ENCODE results near the gene STIM1. TPM values are rescaled to one million over a fixed set of nuclear protein-coding genes. Genes with fewer than 3 reads are reported as not detected.

Gene STIM1
- total RNA-seq, 4 donors from 2014 or later, result 50.1 to 112 (median 63.3) TPM

DNA sequence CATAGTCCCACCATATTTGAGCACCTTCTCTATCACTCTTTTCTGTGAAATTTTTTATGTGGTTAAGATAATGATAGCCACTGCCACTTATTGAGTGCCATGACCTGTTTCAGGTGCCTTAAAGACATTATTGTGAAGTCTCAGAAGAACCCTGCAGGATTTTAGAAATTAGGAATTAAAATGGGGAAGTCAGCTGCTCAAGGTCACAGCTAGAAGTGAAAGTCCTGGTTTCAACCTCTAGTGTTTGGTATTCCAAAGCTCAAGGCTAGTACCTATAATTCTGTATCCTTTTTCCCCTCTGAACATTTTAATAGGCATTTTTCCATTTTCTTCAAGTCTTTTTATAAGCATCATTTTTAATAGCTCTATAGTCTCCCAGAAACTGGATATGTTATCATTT lies 230.1 kb downstream of the STIM1 start:
- DNase-seq, result no peak
- intact Hi-C loops (cut with DNase I), result no loop called here
- H3K9me3 ChIP-seq, result no peaks in the 10 kb centered on the region
- peaks cover 32 to 100% (median 44%) of the 10 kb centered on the region in 3 donors for H3K36me3 ChIP-seq
- no peaks in the 10 kb centered on the region for H3K27me3 ChIP-seq
- H3K4me1 ChIP-seq, result no peaks in the 10 kb centered on the region
- H3K27ac ChIP-seq, result no peak overlapping the region
- no peak overlapping the region for H3K4me3 ChIP-seq
- TF ChIP-seq, protein P1, sequence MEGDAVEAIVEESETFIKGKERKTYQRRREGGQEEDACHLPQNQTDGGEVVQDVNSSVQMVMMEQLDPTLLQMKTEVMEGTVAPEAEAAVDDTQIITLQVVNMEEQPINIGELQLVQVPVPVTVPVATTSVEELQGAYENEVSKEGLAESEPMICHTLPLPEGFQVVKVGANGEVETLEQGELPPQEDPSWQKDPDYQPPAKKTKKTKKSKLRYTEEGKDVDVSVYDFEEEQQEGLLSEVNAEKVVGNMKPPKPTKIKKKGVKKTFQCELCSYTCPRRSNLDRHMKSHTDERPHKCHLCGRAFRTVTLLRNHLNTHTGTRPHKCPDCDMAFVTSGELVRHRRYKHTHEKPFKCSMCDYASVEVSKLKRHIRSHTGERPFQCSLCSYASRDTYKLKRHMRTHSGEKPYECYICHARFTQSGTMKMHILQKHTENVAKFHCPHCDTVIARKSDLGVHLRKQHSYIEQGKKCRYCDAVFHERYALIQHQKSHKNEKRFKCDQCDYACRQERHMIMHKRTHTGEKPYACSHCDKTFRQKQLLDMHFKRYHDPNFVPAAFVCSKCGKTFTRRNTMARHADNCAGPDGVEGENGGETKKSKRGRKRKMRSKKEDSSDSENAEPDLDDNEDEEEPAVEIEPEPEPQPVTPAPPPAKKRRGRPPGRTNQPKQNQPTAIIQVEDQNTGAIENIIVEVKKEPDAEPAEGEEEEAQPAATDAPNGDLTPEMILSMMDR (IDR thresholded peaks at IDR 0.05), result no peak
- TF ChIP-seq POLR2A (IDR thresholded peaks at IDR 0.05), result no peak

DNA sequence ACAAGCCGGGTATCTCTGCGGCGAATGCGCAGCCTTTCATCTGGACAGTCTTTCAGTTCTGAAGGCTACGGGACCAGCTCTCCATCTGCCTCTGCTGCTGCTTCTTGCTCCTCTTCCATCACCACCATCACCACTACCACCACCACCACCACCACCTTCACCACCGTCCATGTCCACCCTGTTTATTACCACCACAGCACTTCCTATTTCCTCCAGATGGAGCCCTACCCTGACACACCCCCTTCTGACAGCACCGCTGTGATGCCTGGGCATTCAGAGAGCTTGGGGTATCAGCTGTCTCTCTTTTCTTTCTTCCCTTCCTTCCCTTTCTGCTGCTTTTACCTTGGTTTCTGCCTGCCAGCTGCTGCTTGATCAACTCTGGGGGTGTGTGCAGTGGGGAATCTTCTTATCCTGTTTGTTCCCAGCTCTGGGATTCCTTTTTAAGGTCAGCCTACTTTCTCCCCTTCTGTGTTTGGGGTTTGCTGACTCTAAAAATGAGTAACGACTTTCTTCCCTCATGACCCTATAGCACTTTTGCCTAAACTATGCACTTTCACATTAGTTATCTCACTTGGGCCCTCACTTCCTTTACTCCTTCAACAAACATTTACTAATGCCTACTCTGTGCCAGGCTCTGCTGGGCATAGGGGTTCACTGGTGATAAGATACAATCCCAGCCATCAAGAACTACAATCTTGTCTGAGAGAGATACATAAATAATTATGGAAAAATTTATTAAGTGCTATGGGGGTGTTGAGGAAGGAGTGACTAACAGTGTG lies 231.3 kb downstream of the STIM1 start:
- no peaks in the 10 kb centered on the region for H3K4me1 ChIP-seq
- H3K27me3 ChIP-seq, result no peaks in the 10 kb centered on the region
- intact Hi-C loops (cut with DNase I), result no loop called here
- no peaks in the 10 kb centered on the region for H3K9me3 ChIP-seq
- H3K4me3 ChIP-seq, result no peak overlapping the region
- WGBS, 2 donors, result 89% methylated on average over 7 to 8 of the region's 8 CpGs
- H3K27ac ChIP-seq, result no peak overlapping the region
- no peak for DNase-seq
- TF ChIP-seq POLR2A (IDR thresholded peaks at IDR 0.05), result no peak
- TF ChIP-seq, protein P1 (IDR thresholded peaks at IDR 0.05), result no peak
- peaks cover 22 to 100% (median 37%) of the 10 kb centered on the region in 3 donors for H3K36me3 ChIP-seq

DNA sequence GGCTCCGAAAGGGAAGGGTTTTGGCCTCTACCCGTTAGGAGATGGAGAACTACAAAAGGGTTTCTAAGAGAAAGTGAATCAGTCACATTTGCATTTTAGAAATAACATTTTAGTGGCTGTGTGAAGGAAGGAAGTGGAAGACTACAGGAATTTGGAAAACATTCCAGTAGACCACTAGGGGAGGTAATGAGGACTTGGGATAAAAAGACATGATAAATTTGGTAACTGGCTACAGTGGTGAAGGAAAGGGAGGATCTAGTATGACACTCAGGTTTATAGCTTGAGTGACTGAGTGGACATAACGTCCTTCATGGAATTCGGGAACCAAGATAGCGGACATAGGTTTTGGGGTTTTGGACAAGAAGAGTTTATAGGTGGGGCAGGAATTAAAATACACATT lies 232.1 kb downstream of the STIM1 start:
- Histone ChIP-seq H3K36me3 (peaks cover 19 to 100% (median 31%) of the 10 kb centered on the region in 3 donors), H3K4me1 (no peaks in the 10 kb centered on the region), H3K27ac (no peak overlapping the region), H3K27me3 (no peaks in the 10 kb centered on the region), H3K9me3 (no peaks in the 10 kb centered on the region), H3K4me3 (no peak overlapping the region)
- DNase-seq, result no peak
- 88 to 92% methylated on average over 5 of the region's 5 CpGs for WGBS, 2 donors
- TF ChIP-seq POLR2A (IDR thresholded peaks at IDR 0.05), result no peak
- TF ChIP-seq, protein P1 (IDR thresholded peaks at IDR 0.05), result no peak
- intact Hi-C loops (cut with DNase I), result no loop called here

DNA sequence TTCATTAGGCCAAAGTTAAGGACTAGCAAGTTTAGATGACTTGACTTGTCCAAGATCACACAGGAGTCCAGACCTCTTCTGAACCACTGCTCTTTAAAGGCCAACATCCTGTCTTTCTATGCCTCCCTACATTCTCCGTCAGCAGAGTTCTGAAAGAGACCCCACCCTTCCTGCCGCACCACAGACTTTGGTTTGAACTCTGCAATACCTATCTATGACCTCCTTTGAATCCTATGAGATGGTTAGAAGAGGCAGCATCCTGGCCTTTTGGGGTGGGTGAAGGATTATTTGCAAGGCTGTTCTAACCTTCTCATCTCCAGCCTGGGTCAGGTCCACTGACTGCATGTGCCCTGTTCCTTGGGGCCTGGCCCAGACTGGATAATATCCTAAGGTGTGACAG lies 234.8 kb downstream of the STIM1 start:
- no peak overlapping the region for H3K27ac ChIP-seq
- peaks cover 0 to 12% (median 3%) of the 10 kb centered on the region in 3 donors for H3K4me1 ChIP-seq
- WGBS, 2 donors, result 74 to 79% methylated on average over 2 of the region's 2 CpGs
- DNase-seq, result no peak
- intact Hi-C loops (cut with DNase I), result no loop called here
- no peaks in the 10 kb centered on the region for H3K27me3 ChIP-seq
- H3K4me3 ChIP-seq, result no peak overlapping the region
- no peaks in the 10 kb centered on the region for H3K9me3 ChIP-seq
- TF ChIP-seq, protein P1 (IDR thresholded peaks at IDR 0.05), result no peak
- TF ChIP-seq POLR2A (IDR thresholded peaks at IDR 0.05), result no peak
- peaks cover 8 to 77% (median 22%) of the 10 kb centered on the region in 3 donors for H3K36me3 ChIP-seq

DNA sequence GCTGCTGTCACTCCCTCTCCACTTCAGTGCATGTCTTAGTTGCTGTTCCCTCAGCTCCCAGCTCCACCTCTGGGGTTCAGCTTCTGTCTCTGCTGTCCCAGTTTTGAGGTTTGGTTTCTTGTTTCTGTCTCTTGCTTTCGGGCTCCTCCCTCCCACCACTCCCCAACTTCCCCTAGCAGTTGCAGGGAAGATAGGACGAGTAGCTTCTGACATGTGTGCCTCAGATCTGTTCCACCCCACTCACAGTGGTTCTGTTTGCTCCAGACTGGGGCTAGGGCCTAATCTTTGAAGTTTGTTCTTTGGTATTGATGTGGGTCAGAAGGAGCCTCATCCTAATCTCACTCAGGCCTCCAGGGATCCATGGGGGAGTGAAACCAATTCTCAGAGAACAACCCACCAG lies 236.6 kb downstream of the STIM1 start:
- no peak for DNase-seq
- intact Hi-C loops (cut with DNase I), result no loop called here
- H3K4me1 ChIP-seq, result peaks cover 11 to 30% (median 11%) of the 10 kb centered on the region in 3 donors
- TF ChIP-seq POLR2A (IDR thresholded peaks at IDR 0.05), result no peak
- TF ChIP-seq, protein P1 (IDR thresholded peaks at IDR 0.05), result no peak
- 0 to 33% methylated on average over 1 to 2 of the region's 2 CpGs for WGBS, 2 donors
- H3K36me3 ChIP-seq, result peaks cover 4 to 59% (median 12%) of the 10 kb centered on the region in 3 donors
- no peaks in the 10 kb centered on the region for H3K27me3 ChIP-seq
- H3K4me3 ChIP-seq, result no peak overlapping the region
- H3K27ac ChIP-seq, result no peak overlapping the region
- H3K9me3 ChIP-seq, result no peaks in the 10 kb centered on the region
